ENCODE measurements around the gene IGFBP1.

Gene IGFBP1

DNA sequence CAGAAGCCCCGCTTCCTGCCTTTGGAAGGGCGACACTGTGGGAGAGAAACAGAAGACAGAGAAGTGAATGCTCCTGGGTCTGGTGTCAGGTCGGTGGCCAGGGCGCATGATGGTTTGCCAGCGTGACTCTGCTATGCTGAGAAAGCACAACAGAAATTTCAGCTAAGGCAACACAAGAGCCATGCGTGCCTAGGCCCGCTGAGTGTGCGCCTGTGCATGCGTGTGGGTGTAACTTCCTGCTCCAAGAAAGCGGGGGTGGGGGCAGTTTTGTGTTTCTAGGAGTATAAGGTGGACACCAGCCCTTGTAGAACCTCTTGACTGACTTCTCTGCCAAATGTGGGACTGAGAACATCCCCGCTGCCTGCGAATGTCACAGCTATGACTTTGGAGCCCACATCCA lies 26.6 kb downstream of the IGFBP1 start (continued):
- TF ChIP-seq, protein P1, sequence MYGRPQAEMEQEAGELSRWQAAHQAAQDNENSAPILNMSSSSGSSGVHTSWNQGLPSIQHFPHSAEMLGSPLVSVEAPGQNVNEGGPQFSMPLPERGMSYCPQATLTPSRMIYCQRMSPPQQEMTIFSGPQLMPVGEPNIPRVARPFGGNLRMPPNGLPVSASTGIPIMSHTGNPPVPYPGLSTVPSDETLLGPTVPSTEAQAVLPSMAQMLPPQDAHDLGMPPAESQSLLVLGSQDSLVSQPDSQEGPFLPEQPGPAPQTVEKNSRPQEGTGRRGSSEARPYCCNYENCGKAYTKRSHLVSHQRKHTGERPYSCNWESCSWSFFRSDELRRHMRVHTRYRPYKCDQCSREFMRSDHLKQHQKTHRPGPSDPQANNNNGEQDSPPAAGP (tag by site-specific recombination; IDR thresholded peaks at IDR 0.05): no peak

DNA sequence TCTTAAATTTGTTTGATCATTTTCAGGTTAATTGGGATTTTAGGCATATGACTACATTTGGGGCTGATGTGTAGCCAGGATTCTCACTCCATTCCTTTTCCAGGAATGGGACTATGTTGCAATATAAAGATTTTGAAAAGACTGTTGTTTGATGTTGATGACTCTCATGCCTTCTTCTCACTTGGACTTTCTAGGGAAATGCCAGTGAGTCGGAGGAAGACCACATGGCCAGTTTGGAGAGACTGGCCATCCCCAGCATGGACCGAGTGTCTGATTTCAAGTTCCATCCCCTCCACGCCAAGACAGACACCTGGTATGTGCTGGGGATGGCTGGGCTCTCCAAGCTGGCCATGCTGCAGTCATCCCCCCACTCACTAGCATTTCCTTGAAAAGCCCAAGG lies 27.3 kb downstream of the IGFBP1 start:
- Histone ChIP-seq H3K36me3 (ENCODE audit: control insufficient read depth in 2 of 2, insufficient read depth in 1 of 2, low read length in 2 of 2) (no peaks in the 10 kb centered on the region), H3K4me3 (ENCODE audit: low read depth, low read length) (no peak overlapping the region), H3K4me1 (ENCODE audit: control insufficient read depth, insufficient read depth, low read length) (no peaks in the 10 kb centered on the region; the same call in 1 of the 2 replicates), H3K9me3 (ENCODE audit: control insufficient read depth, insufficient read depth, low read depth, low read length) (no peaks in the 10 kb centered on the region), H3K27ac (ENCODE audit: extremely low read depth, low read depth, low read length) (no peak overlapping the region)
- CTCF ChIA-PET: interaction anchor here (0.6 to 1.8 kb wide), 6 partner anchors 25 to 1512 kb away, joined by 3 to 5 read pairs (median 4); no protein-coding TSS in a partner anchor
- POLR2A ChIA-PET: interaction anchor here (0.5 kb wide), 1 partner anchor 467 kb away, joined by 3 read pairs; no protein-coding TSS in a partner anchor
- TF ChIP-seq REPIN1 (tag by site-specific recombination; IDR thresholded peaks at IDR 0.05; ENCODE audit: low read depth) (no peak), GFI1B (tag by site-specific recombination; IDR thresholded peaks at IDR 0.05) (no peak), ZNF843 (tag by site-specific recombination; IDR thresholded peaks at IDR 0.05) (no peak), ZNF239 (tag by site-specific recombination; IDR thresholded peaks at IDR 0.05) (no peak)
- TF ChIP-seq, protein P2, sequence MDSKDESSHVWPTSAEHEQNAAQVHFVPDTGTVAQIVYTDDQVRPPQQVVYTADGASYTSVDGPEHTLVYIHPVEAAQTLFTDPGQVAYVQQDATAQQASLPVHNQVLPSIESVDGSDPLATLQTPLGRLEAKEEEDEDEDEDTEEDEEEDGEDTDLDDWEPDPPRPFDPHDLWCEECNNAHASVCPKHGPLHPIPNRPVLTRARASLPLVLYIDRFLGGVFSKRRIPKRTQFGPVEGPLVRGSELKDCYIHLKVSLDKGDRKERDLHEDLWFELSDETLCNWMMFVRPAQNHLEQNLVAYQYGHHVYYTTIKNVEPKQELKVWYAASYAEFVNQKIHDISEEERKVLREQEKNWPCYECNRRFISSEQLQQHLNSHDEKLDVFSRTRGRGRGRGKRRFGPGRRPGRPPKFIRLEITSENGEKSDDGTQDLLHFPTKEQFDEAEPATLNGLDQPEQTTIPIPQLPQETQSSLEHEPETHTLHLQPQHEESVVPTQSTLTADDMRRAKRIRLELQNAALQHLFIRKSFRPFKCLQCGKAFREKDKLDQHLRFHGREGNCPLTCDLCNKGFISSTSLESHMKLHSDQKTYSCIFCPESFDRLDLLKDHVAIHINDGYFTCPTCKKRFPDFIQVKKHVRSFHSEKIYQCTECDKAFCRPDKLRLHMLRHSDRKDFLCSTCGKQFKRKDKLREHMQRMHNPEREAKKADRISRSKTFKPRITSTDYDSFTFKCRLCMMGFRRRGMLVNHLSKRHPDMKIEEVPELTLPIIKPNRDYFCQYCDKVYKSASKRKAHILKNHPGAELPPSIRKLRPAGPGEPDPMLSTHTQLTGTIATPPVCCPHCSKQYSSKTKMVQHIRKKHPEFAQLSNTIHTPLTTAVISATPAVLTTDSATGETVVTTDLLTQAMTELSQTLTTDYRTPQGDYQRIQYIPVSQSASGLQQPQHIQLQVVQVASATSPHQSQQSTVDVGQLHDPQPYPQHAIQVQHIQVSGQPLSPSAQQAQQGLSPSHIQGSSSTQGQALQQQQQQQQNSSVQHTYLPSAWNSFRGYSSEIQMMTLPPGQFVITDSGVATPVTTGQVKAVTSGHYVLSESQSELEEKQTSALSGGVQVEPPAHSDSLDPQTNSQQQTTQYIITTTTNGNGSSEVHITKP (tag by site-specific recombination; IDR thresholded peaks at IDR 0.05): no peak
- TF ChIP-seq, protein P3, sequence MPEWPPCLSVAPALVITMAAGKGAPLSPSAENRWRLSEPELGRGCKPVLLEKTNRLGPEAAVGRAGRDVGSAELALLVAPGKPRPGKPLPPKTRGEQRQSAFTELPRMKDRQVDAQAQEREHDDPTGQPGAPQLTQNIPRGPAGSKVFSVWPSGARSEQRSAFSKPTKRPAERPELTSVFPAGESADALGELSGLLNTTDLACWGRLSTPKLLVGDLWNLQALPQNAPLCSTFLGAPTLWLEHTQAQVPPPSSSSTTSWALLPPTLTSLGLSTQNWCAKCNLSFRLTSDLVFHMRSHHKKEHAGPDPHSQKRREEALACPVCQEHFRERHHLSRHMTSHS (tag by site-specific recombination; IDR thresholded peaks at IDR 0.05): no peak

DNA sequence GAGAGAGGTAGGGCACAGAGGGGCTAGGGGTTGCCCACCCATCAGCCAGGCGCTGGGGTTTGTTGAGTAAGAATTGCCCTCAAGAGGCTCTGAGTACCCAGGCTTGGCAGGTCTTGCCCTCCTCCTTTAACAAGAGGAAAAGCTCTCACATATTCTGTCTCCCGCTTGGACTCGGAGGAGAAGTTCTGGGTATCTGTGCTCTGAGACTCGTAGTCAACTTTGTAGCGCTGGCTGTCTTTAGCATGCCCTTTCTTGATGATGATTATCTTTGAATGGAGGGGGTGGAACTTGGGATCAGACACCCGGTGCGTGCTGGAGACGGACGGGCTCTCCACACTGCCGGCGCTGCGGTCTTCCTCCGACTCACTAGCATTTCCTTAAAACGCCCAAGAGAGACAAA lies 28.8 kb downstream of the IGFBP1 start:
- ChIA-PET CTCF (interaction anchor here (0.6 to 4.2 kb wide), 20 partner anchors 9 to 1909 kb away, joined by 3 to 21 read pairs (median 4); no protein-coding TSS in a partner anchor), POLR2A (no interaction called here)
- Histone ChIP-seq H3K4me3 (ENCODE audit: low read depth, low read length) (no peak overlapping the region), H3K36me3 (ENCODE audit: control insufficient read depth in 2 of 2, insufficient read depth in 1 of 2, low read length in 2 of 2) (no peaks in the 10 kb centered on the region), H3K4me1 (ENCODE audit: control insufficient read depth, insufficient read depth, low read length) (no peaks in the 10 kb centered on the region; the same call in 1 of the 2 replicates), H3K27ac (ENCODE audit: extremely low read depth, low read depth, low read length) (no peak overlapping the region), H3K9me3 (ENCODE audit: control insufficient read depth, insufficient read depth, low read depth, low read length) (no peaks in the 10 kb centered on the region)
- TF ChIP-seq ZNF624 (tag by site-specific recombination; IDR thresholded peaks at IDR 0.05) (no peak), TCF7L2 (IDR thresholded peaks at IDR 0.05; ENCODE audit: borderline replicate concordance, low read depth, low read length) (no peak), ZBTB21 (tag by site-specific recombination; IDR thresholded peaks at IDR 0.05) (no peak), ZNF155 (tag by site-specific recombination; IDR thresholded peaks at IDR 0.05) (no peak), ZBTB48 (tag by site-specific recombination; IDR thresholded peaks at IDR 0.05) (no peak), SP3 (tag by site-specific recombination; IDR thresholded peaks at IDR 0.05) (no peak)

DNA sequence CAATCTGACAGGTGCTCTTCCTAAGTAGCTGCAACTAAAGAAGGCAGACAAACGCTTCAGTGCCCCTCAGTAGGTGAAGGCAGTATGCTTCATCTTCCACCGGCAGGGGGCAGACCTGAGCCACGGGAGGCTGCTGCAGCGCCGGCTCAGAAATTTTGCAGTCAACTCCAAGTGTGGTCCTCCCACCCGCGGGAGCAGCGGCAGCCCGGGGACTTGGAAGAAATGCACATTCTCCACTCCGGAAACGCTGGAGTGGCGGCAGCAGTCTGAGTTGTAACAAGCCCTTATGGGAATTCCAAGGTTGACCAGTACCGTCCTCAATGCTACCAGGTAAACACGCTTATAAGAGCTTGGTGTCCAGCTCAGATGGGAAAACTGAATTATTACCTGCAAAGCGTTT lies 29.4 kb downstream of the IGFBP1 start:
- Histone ChIP-seq H3K4me3 (ENCODE audit: low read depth, low read length) (no peak overlapping the region), H3K9me3 (ENCODE audit: control insufficient read depth, insufficient read depth, low read depth, low read length) (no peaks in the 10 kb centered on the region), H3K36me3 (ENCODE audit: control insufficient read depth in 2 of 2, insufficient read depth in 1 of 2, low read length in 2 of 2) (no peaks in the 10 kb centered on the region), H3K4me1 (ENCODE audit: control insufficient read depth, insufficient read depth, low read length) (no peaks in the 10 kb centered on the region; the same call in 1 of the 2 replicates), H3K27ac (ENCODE audit: extremely low read depth, low read depth, low read length) (no peak overlapping the region)
- CTCF ChIA-PET: interaction anchor here (0.6 to 4.2 kb wide), 29 partner anchors 9 to 1263 kb away, joined by 3 to 21 read pairs (median 3); no protein-coding TSS in a partner anchor
- POLR2A ChIA-PET: interaction anchor here (0.6 kb wide), 1 partner anchor 250 kb away, joined by 4 read pairs; no protein-coding TSS in a partner anchor
- TF ChIP-seq HOXD13 (CRISPR knock-in tag; IDR thresholded peaks at IDR 0.05; ENCODE audit: borderline replicate concordance) (no peak), ZNF624 (tag by site-specific recombination; IDR thresholded peaks at IDR 0.05) (no peak), ZNF184 (tag by site-specific recombination; IDR thresholded peaks at IDR 0.05) (no peak), ZNF133 (tag by site-specific recombination; IDR thresholded peaks at IDR 0.05) (no peak), ZNF785 (tag by site-specific recombination; IDR thresholded peaks at IDR 0.05) (no peak), KLF10 (tag by site-specific recombination; IDR thresholded peaks at IDR 0.05) (no peak), SCRT2 (tag by site-specific recombination; IDR thresholded peaks at IDR 0.05) (peak; percentile 51; the same call in 1 of the 2 replicates), ZBTB8A (tag by site-specific recombination; IDR thresholded peaks at IDR 0.05) (no peak), ZNF423 (tag by site-specific recombination; IDR thresholded peaks at IDR 0.05) (no peak)
- TF ChIP-seq, protein P4, sequence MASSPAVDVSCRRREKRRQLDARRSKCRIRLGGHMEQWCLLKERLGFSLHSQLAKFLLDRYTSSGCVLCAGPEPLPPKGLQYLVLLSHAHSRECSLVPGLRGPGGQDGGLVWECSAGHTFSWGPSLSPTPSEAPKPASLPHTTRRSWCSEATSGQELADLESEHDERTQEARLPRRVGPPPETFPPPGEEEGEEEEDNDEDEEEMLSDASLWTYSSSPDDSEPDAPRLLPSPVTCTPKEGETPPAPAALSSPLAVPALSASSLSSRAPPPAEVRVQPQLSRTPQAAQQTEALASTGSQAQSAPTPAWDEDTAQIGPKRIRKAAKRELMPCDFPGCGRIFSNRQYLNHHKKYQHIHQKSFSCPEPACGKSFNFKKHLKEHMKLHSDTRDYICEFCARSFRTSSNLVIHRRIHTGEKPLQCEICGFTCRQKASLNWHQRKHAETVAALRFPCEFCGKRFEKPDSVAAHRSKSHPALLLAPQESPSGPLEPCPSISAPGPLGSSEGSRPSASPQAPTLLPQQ (tag by site-specific recombination; IDR thresholded peaks at IDR 0.05): no peak
- TF ChIP-seq, protein P5, sequence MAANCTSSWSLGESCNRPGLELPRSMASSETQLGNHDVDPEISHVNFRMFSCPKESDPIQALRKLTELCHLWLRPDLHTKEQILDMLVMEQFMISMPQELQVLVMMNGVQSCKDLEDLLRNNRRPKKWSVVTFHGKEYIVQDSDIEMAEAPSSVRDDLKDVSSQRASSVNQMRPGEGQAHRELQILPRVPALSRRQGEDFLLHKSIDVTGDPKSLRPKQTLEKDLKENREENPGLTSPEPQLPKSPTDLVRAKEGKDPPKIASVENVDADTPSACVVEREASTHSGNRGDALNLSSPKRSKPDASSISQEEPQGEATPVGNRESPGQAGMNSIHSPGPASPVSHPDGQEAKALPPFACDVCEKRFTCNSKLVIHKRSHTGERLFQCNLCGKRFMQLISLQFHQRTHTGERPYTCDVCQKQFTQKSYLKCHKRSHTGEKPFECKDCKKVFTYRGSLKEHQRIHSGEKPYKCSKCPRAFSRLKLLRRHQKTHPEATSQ (tag by site-specific recombination; IDR thresholded peaks at IDR 0.05): no peak

Data from HEK293 (cell line).